VCaP (cell line): ENCODE data around the gene PLEKHM1.

Experiments
- H3K27ac ChIP-seq: fragments of 450-650 bp; 2 replicates; pipeline ENCODE4 v1.5.1; 2017
- CTCF ChIP-seq: fragments of 450-650 bp; conservative IDR thresholded peaks from 2 replicates; pipeline ENCODE4 v1.5.1; 2017; ENCODE audit warnings: mild to moderate bottlenecking, moderate library complexity

The PLEKHM1 gene

GRCh38 chr17:45426561-45426960 lies 64.0 kb downstream of the PLEKHM1 start:
- TF ChIP-seq CTCF: no peak
- no peak overlapping the region for H3K27ac ChIP-seq

GRCh38 chr17:45425984-45426413 lies 64.5 kb downstream of the PLEKHM1 start:
- H3K27ac ChIP-seq: peak overlapping the region; percentile 91
- peak; percentile 20; the same call in 1 of the 2 replicates for TF ChIP-seq CTCF

- H3K27ac ChIP-seq: peak overlapping the region; percentile 91
- TF ChIP-seq CTCF: peak; percentile 76
Observed at GRCh38 chr17:45425125-45425983, 65.2 kb downstream of the PLEKHM1 start.

- H3K27ac ChIP-seq: peak overlapping the region; percentile 91
- TF ChIP-seq CTCF: no peak
Observed at GRCh38 chr17:45424769-45425124, 65.8 kb downstream of the PLEKHM1 start.

- TF ChIP-seq CTCF: no peak
- peak overlapping the region; percentile 91 for H3K27ac ChIP-seq
Observed at GRCh38 chr17:45423975-45424335, 66.6 kb downstream of the PLEKHM1 start.

GRCh38 chr17:45423304-45423974 lies 67.1 kb downstream of the PLEKHM1 start:
- TF ChIP-seq CTCF: no peak

GRCh38 chr17:45414990-45415881 lies 75.3 kb downstream of the PLEKHM1 start:
- no peak overlapping the region for H3K27ac ChIP-seq
- TF ChIP-seq CTCF: no peak

More at GRCh38 chr17:45423304-45423974, 67.1 kb downstream of the PLEKHM1 start:
- peak overlapping the region; percentile 91 for H3K27ac ChIP-seq
